NCI-H2196 treated with DMSO at 0.1 percent for 48 hours (cell line): Measurements from ENCODE around the gene COQ4.
A peak's percentile ranks its signal among the peaks of the same experiment; 100 is the strongest.
"Not testable (repeated sequence)": the region's sequence is repeated elsewhere in the genome, so short reads cannot be mapped to it uniquely, and the experiment has no call there.

Source experiments
- DNase-seq: peaks from one replicate; lab custom pipeline; 2025; ENCODE audit not compliant: unreplicated experiment; lab: John Stamatoyannopoulos, UW

The COQ4 gene

DNA sequence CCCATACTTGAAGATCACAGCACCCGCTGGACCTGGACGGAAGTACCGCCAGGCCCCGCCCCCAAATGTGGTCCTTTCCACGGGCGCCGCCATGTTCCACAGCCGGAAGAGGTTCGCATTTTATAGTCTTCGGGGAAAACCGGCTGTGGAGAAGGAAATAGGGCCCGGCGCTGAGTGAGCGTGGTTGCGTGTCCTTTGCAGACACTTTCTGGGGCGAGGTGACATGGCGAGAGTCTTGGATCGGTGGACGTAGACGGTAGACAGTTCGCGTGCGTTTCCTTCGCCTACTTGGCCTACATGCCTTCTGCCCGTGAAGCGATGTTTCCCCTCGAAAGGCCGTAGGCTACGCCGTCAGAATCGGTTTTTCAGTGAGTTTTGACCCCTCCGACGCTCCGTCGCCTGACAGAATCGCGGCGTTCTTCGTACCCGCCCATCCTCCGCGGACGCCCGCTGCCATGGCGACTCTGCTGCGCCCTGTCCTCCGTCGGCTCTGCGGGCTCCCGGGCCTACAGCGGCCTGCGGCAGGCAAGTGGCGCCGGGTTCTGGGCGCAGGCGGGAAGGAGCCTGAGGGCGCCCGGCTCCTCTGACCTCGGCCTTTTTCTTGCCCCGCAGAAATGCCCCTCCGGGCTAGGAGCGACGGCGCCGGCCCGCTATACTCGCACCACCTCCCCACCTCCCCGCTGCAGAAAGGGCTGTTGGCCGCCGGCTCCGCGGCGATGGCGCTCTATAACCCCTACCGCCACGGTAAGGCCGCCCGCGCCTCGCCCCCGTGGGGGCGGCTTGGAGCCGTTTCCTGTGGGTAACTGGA, at the start of gene COQ4, which contains the start of gene TRUB2:
Gene COQ4 (plus strand): TSS at position 436 of the 808 bp plus-strand sequence. CDS start 20 bp downstream, at position 456.
Gene TRUB2 (minus strand): TSS at position 44 of the 808 bp plus-strand sequence. CDS start 39 bp downstream, at position 5.
- peak; percentile 91 for DNase-seq

DNA sequence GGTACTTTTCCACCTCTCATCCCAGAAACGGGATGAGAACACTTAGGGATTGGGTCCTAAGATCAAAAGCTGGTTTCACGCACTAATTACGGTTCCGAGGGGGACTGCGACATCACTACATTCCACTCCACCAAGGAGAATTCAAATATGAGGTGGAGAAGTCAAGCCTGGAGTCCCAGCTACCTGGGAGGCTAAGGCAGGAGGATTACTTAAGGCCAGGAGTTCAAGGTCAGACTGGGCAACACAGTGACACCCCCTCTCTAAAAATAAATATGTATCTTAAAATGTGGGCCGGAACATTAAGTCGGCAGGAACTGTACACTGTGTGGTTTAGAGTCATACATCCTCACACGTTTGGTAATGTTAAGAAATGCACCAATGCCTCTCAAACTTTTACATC, 48.4 kb upstream of the COQ4 start:
- no peak for DNase-seq

DNA sequence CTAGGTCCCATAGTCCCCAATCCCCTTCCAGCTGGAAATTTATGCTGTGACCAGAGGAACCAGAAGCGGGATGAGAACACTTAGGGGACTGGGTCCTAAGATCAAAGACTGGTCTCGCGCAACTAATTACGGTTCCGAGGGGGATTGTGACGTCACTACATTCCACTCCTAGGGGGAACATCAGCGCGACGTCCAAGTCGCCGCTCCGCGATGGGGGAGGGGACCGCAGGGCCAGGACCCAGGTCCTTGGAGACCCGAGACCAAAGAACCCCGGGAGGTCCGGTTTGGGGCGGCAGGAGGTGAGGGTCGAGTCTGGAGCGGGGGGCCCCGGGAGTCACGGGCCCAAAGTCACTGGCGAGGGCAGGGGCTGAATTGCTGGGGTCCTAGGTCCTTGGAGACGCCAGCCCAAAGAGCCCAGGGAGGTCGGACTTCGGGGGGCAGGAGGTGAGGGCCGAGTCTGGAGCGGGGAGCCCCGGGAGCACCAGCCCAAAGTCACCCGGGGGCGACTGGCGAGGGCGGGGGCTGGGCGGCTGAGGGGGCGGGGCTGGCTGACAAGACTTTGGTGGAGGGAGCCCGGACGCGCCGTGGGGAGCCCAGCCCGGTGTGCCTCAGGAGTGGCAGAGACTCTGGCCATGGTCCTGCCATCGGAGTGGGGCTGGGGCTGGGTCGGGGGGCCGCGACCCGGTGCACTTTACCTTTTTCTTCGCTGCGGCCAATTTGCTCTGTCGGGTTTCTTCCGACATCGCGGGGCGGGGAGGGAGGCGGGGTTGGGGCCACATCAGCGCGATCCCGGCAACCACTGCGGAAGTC, 47.2 kb upstream of the COQ4 start, which contains the start of gene GOLGA2:
Gene GOLGA2 (minus strand): TSS at position 810 of the 810 bp plus-strand sequence. CDS start 31 bp downstream, at position 779.
- no peak for DNase-seq

DNA sequence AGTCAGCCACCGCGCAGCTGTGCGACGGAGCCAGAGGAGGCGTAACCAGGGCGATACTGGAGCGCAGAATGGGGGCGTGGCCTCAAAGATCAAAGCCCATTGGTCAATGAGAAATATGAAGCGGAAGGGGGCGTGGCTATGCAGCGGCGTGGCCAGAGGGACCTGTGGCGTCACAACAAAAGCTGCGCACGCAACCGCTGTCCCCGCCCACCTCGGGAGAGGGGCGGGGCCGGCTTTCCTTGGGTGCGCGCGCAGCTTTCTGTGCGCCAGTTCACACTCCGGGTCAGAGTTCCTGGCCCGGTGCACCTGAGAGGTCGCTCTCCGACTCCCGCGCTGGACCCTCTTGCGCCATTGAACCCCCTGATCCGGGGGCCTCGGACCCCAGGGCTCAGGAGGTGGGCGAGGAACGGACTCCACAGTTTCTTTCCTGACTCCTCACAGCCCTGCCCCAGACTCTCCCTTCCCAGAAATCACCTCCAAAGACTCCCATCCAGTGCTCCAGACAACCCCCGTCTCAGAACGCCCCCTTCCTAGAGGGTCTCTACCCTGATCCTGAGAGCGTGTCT, 46.5 kb upstream of the COQ4 start, which contains the start of gene SWI5:
Gene SWI5 (plus strand): TSS at position 269 of the 566 bp plus-strand sequence.
- peak; percentile 99 for DNase-seq

DNA sequence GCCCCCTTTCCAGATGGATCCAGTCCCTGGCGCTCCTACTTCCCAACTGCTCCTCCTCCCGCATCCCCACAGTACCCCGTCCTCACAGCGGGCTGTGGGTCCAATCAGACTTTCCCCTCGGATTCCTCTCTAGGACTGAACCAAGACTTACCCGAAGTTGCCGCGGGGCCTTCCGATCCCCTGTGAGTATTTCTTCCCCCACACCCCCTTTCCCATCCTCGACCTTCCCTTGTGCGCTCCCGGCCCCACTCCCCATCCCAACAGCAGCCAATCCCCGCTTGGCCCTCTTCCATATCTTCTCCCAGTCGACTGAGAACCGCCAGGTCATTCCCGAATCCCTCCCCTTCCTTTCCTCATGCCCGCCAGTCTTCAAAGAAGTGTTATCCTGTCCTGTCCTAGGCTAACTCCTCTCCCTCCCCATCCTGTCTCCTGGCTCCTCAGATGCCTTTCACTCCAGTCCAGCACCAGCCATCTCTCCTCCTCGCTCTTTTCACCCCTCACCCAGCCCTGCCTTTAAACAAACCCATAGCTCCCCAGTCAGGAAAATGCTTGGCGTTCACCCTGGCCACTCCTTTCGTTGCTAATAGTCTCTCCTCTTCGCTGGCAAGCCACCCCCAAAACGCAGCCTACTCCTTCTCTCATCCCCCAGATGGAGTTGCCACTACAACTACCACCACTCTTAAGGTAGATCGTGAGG, 45.9 kb upstream of the COQ4 start:
- no peak for DNase-seq

DNA sequence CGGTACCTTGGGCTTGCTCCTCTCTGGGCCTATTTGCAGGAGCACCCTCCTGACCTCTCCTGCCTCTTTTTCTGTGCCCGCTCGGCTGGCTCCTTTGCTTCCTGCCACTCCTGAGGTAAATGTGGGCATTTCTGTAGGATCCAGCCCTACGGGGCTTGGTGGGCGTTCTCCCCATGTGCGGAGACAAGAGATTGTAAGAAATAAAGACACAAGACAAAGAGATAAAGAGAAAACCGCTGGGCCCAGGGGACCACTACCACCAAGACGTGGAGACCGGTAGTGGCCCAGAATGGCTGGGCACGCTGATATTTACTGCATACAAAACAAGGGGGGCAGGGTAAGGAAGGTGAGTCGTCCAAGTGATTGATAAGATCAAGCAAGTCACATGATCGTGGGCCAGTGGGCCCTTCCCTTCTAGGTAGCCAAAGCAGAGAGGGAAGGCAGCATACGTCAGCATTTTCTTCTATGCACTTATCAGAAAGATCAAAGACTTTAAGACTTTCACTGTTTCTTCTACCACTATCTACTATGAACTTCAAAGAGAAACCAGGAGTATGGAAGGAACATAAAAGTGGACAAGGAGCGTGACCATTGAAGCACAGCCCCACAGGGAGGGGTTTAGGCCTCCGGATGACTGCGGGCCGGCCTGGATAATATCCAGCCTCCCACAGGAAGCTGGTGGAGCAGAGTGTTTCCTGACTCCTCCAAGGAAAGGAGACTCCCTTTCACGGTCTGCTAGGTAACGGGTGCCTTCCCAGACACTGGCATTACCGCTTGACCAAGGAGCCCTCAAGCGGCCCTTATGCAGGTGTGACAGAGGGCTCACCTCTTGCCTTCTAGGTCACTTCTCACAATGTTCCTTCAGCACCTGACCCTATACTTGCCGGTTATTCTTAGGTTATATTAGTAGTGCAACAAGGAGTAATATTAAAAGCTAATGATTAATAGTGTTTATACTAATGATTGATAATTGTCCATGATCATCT, 43.3 kb upstream of the COQ4 start:
- not testable (repeated sequence) for DNase-seq

DNA sequence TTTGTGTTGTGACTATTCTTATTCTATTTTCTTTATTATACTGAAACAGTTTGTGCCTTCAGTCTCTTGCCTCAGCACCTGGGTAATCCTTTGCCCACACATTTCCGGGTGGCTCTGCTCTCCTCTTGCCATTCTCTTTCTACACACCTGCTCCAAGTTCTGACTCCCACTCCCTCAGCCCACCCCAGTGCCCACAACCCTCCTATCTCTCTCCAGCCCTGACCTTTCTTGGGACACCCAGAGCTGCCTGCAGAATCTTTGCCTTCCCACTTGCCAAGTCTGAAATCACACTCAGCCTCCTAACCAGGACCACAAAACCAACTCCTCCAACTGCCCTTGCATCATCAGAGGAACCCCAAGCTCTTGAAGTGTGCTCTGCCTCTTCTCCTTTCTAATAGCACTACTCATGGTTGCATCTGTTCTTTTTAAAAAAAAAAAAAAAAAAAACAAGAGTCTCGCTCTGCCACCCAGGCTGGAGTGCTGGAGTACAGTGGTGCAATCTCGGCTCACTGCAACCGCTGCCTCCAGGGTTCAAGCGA, 42.5 kb upstream of the COQ4 start:
- no peak for DNase-seq

DNA sequence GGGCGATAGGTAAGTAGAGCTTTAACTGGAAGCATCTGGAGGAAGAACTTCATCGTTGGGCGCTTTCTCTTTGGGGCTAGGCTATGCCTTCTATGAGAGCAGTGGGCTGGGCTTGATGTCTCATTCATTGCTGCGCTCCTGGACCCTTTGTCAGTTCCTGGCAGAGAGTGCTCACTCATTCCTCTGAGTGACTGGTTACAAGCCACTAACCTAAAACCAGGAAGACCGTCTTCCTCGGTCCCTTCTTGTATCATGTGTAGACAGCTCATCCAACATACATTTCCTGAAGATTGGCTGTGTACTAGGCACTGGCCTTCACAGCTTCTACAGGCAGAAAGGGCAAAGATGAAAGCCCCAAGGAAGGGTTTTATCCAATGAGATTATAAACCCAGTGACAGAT, 40.1 kb upstream of the COQ4 start:
- no peak for DNase-seq

DNA sequence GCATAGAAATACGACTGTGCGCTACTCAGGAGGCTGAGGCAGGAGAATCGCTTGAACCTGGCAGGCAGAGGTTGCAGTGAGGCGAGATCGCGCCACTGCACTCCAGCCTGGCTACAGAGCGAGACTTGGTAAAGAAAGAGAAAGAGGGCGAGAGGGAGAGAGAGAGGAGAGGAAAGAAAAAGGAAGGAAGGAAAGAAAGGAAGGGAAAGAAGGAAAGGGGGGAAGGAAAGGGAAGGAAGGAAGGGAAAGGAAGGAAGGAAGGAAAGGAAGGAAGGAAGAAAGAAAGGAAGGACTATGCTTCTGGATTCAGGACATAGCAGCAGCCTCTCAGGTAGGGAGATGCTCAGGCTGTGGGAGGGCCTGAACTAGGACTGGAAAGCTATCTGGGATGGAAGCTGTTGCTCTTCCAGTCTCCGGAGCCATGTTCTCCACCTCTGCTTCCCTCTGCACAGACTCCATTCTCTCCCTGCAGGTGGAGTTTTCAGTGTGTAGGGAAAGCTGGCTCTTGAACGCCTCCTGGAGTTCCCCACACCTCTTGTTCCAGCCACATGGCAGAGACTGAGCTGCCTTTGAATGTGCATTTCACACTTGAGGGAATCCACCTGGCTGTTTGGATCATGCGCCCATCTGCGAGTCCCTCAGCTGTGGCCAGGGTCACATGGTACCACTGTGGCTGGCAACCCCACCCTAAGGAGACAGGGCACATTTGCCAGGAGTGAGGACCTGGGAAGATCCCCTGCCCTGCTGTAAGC, 37.4 kb upstream of the COQ4 start:
- no peak for DNase-seq

DNA sequence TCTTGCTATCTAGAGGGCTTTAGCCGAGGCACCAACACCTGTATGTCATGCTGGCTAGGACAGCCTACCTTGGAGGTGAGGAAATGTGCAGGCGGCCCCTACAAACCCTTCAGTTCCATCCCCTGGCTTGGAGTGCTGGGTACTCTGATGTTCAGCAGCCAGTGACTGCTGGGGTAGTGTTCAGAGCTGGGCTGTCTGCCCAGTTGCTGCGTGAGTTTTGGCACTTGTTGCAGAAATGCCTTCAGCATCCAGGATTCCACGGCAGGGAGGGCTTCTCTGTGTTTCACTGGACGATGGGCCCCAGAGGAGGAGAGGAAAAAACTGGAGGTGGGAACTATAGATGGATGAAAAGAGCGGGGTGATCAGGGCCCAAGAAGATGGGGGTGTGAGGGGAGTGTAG, 36.2 kb upstream of the COQ4 start:
- DNase-seq = no peak

DNA sequence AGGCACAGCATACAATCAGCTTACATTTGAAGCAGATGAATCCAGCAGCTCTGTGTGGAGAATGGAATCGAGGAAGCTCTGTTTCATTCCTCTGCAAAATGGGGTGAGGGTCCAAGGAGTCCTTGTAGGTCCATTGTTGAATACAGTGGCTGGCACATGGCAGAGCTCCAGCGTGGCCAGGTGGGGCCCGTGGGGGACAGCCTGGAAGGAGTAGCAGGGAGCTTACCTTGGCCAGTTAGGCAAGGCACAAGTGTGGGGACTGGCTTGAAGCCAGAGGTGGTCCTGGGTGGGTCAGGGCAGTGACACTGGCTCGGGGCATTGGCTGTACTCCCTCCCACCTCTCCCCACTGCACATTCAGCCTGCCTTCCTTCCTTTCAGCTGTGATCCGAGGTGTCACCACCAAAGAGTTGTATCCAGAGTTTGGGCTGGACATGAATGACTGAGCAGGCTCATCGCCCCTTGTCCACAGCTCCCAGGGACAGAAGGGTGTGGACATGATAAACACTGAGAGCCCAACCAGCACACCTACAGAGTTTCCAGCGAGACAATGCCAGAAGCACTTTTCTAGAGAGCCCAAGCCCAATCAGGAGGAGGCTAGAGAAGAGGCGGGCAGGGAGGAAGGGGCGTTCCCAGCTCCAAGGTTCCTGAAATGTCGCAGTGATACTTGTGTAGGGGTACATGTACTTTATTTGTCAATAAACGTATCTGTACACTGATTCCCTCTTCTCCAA, 34.2 kb upstream of the COQ4 start:
- no peak for DNase-seq

DNA sequence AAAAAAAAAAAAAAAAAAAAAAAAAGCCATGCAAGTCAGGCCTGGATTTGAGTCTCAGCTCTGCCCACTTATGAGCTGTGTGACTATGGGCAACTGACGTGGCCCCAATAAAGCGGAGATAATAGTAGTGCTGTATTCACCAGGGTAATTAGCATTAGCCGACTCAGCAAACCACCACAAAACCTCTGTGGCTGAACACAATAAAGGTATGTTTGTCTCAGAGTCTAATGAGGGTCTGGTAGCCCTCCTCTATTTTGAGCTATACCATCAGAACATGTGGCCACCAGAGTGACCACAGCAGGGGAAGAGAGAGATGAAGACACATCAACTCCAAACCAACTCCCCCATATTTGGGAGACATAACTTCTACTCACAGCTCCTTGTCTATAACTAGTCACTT, 30.6 kb upstream of the COQ4 start:
- no peak for DNase-seq

DNA sequence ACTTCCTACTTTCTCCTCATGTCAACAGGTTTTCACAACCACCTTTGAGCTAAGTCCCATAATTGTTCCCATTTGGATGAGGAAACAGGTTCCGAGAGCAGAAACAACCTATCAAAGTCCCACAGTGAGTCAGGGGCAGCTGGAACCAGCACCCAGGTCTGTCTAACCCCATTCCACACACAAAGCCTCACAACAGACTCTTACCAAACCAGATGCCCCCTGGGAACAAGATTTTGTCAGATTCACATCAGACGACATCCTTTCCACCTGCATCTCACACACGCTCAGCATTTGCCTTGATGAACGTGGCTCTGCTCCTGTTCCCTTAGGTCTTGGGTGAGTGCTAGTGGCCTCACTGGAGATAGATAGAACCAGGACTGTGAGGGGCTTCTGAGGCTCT, 29.5 kb upstream of the COQ4 start:
- DNase-seq = no peak

DNA sequence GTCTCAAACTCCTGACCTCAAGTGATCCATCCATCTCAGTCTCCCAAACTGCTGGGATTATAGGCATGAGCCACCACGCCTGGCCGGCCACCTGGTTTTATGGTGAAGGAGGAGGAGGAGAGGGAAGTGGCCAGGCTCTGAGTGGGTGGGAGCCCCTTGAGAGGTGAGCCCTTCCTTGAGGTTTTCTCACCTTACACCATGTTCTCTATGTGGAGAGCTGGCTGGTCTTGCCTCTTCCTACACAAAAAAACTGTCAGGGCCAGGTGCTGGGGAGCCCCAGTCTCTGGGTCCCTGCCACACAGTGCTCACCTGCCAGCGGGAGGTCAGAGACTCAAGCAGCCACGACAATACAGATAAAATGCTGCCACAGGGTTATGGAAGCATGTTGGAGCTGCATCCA, 28.5 kb upstream of the COQ4 start:
- no peak for DNase-seq

DNA sequence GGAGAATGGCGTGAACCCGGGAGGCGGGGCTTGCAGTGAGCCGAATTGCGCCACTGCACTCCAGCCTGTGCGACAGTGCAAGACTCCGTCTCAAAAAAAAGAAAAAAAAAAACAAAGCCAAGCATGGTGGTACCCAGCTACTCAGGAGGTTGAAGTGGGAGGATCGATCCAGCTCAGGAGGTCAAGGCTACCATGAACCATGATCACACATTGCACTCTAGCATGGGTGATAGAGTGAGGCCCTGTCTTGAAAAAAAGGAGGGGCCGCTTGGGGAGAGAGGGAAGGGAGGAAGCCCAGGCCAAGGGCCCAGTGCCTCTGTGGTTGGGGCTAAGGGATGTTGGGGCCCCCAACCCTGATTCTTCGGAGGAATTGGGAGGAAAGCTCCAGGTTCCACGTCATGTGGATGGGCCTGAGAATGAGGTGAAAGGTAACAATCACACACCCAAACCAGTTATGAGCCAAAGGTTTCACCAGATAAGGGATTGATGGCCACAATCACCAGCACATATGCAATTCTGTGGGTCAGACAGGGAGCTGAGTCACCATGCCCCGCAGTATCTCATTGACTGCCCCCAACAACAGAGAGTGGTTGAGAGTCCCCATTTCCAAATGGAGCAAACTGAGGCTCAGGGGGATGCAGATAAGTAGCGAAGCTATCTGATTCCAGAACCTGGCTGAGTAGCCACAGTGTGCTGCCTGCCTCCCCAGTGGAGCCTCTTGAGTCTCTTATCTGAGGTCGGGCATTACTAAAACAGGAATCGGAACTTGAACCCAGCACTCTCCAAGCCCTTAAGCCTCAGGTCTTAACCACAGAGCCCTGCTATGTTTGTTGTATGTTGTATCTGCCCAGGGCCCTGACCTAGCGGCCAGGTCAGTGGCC, 26.1 kb upstream of the COQ4 start:
- DNase-seq = no peak

DNA sequence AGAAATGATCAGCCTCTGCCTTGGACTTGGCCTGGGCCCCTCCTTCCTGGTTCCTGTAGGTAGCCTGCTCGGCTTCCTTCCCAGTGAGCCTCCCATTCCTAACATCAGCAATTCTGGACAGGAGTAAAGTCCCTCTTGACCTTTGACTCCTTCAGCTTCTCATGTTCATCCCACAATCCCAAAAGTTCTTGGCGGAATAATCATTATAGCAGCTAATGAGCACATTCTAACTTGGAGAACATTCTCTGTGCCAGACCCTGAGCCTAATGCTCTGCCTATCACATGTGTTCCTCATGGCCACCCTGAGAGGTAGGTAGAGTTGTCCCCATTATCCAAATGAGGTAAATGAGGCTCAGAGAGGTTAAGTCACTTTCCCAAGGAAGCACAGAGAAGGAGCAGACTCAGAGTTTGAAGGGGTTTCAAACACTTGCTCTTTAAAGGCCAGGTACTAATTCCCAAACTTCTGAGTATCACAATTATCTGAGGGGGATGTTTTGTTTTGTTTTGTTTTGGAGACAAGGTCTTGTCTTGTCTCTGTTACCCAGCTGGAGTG, 25.3 kb upstream of the COQ4 start:
- no peak for DNase-seq
